ENCODE measurements around the gene DPYSL5. TPM values are rescaled to one million over a fixed set of nuclear protein-coding genes. Genes with fewer than 3 reads are reported as not detected.

DPYSL5 gene
- total RNA-seq, 1 donor from 2014 or later: 201 TPM

DNA sequence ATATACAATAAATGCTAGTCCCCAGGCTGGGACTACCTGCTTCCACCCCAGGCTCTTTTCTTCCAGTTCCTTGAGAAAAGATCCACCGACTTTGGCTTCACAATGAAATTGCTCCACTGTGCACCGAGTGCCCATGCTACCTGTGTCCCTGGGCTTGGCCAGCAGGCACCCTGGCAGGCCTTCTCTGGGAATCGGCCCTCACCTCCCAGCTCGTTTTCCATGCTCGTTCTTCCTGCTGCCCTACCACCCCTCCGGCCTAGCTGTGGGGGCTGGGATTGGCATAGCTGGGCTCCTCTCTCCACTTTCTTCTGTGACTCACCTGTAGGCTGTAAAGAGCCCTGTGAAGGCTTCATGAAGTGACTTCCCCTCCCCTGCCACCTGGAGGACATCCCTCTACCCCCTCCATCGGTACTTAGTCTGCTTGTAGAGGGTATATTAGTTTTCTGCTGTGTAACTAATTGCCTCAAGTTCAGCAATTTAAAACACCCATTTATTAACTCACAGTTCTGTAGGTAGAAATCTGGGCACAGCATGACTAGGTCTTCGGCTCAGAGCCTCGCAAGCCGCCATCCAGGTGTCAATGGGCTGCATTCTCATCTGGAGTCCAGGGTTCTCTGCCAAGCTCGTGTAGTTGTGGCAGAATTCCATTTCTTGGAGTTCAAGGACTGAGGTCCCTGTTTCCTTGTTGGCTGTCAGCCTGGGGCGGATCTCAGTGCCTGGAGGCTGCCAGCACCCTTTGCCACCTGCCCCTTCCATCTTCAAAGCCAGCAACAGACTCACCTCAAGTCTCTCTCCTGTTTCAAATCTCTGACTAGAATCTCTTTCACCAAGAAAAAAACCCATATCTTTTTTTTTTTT lies 57.6 kb downstream of the DPYSL5 start:
- Mint-ChIP-seq H3K4me3 (no peak overlapping the region), H3K36me3 (ENCODE audit: low read depth) (peaks cover 25% of the 10 kb centered on the region), H3K4me1 (peaks cover 34% of the 10 kb centered on the region), H3K27ac (ENCODE audit: unreplicated experiment) (no peak overlapping the region), H3K9me3 (peaks cover 6% of the 10 kb centered on the region), H3K27me3 (ENCODE audit: low read depth) (no peaks in the 10 kb centered on the region)
- no peak for DNase-seq (ENCODE audit: low read depth, low spot score)
- TF ChIP-seq, protein P1, sequence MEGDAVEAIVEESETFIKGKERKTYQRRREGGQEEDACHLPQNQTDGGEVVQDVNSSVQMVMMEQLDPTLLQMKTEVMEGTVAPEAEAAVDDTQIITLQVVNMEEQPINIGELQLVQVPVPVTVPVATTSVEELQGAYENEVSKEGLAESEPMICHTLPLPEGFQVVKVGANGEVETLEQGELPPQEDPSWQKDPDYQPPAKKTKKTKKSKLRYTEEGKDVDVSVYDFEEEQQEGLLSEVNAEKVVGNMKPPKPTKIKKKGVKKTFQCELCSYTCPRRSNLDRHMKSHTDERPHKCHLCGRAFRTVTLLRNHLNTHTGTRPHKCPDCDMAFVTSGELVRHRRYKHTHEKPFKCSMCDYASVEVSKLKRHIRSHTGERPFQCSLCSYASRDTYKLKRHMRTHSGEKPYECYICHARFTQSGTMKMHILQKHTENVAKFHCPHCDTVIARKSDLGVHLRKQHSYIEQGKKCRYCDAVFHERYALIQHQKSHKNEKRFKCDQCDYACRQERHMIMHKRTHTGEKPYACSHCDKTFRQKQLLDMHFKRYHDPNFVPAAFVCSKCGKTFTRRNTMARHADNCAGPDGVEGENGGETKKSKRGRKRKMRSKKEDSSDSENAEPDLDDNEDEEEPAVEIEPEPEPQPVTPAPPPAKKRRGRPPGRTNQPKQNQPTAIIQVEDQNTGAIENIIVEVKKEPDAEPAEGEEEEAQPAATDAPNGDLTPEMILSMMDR (conservative IDR thresholded peaks at IDR 0.05): no peak

DNA sequence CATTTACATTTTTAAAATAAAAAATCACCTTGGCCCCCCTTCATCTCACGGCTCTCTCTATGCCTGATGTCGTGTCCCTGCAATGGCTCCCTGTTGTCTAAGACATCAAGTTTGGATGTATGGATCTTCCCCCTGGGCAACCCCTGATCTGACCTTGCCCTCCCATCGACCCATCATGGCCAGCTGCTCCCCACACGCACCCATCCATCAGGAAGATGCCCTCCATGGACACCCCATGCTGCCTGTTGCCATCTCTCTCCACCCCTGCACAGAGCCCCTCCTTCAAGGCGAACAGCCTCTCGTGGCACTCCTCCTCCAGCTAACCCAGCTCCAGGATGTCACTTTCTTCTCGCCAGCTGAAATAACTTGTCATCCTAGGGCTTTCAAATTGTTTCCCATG lies 59.5 kb downstream of the DPYSL5 start:
- peaks cover 15% of the 10 kb centered on the region for H3K4me1 Mint-ChIP-seq
- peaks cover 26% of the 10 kb centered on the region for H3K36me3 Mint-ChIP-seq (ENCODE audit: low read depth)
- TF ChIP-seq, protein P1 (conservative IDR thresholded peaks at IDR 0.05): no peak
- no peak overlapping the region for H3K27ac Mint-ChIP-seq (ENCODE audit: unreplicated experiment)
- no peak for DNase-seq (ENCODE audit: low read depth, low spot score)
- no peak overlapping the region for H3K4me3 Mint-ChIP-seq
- no peaks in the 10 kb centered on the region for H3K27me3 Mint-ChIP-seq (ENCODE audit: low read depth)
- H3K9me3 Mint-ChIP-seq: peaks cover 6% of the 10 kb centered on the region

DNA sequence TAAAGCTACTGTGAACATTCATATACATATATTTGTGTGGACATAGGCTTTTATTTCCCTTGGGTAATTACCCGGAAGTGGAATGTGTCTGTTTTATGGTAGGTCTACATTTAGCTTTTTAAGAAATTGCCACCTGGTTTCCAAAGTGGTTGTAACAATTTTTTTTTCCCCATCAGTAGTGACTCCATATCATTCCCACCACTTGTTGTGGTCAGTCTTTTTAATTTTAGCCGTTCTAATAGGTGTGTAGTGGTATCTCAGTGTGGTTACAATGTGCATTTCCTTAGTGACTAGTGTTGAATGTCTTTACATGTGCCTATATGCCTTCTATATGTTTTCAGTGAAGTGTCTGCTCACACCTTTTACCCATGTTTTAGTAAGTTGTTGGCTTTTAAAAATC lies 62.2 kb downstream of the DPYSL5 start:
- peaks cover 6% of the 10 kb centered on the region for H3K9me3 Mint-ChIP-seq
- DNase-seq (ENCODE audit: low read depth, low spot score): no peak
- no peak overlapping the region for H3K4me3 Mint-ChIP-seq
- H3K4me1 Mint-ChIP-seq: peaks cover 9% of the 10 kb centered on the region
- no peak overlapping the region for H3K27ac Mint-ChIP-seq (ENCODE audit: unreplicated experiment)
- peaks cover 22% of the 10 kb centered on the region for H3K36me3 Mint-ChIP-seq (ENCODE audit: low read depth)
- H3K27me3 Mint-ChIP-seq (ENCODE audit: low read depth): no peaks in the 10 kb centered on the region
- TF ChIP-seq, protein P1 (conservative IDR thresholded peaks at IDR 0.05): no peak

DNA sequence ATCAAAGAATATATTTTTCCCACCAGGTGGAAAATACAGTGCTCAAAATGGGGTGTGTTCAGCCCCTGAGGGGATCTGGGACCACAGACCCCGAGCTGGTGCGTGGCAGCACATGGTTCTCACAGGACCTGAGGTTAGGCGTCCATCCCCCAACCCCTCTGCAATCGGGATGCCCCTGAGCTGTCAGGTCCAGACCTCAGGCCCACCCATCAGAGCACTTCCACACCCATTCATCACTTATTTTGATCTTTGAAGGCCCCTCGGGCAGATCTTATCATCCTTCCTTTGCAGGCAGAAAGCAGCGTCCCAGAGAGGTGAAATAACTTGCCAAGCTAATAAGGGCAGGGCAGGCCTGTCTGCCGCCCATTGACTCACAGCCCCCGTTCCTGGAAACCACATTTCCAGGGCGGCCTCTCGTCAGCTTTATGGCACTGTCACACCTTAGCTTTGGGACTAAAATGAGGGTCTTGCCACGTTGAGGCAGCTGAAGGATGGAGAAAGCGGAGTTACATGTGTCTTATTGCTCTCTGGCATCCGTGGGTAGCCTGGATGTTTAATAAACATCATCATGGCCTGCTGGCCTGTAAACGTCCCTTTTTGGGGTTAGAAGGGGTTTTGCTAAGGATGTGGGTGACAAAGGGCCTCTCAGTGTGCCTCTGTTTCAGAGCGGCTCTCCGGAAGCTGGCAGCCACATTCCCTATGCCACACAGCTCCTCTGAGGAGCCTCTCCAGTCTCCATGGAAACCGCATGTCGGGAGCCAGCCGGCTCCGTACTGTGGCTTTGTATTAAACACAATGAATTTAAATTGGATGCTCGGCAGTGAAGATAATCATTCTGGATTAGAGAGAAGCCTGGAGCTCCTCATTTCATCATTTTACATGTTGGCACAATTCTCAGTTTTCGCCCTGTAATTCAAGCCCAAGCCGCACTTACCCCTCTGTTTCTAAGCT lies 64.3 kb downstream of the DPYSL5 start:
- H3K4me3 Mint-ChIP-seq: peak overlapping the region; percentile 81
- peak overlapping the region; percentile 91 for H3K27ac Mint-ChIP-seq (ENCODE audit: unreplicated experiment)
- no peaks in the 10 kb centered on the region for H3K27me3 Mint-ChIP-seq (ENCODE audit: low read depth)
- H3K4me1 Mint-ChIP-seq: peaks cover 9% of the 10 kb centered on the region
- DNase-seq (ENCODE audit: low read depth, low spot score): peak; percentile 47
- H3K9me3 Mint-ChIP-seq: peaks cover 6% of the 10 kb centered on the region
- peaks cover 22% of the 10 kb centered on the region for H3K36me3 Mint-ChIP-seq (ENCODE audit: low read depth)
- TF ChIP-seq, protein P1 (conservative IDR thresholded peaks at IDR 0.05): no peak

DNA sequence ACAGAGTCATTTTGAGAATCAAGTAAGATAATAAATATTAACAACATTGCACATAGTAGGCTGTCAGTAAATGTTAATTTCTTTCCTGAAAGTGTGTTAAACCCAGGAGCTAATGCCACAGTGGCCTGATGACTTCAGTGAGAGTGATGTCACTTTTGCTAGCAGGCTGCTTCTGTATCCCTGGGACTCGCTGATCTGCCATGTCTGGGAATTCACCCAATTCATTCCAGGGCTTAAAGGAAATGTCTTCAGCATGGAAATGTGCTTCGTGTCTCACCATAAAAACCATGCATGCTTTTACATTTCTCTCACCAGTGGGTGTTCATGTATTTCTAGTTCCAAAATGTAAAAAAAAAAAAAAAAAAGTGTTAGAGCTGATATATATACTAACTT lies 65.7 kb downstream of the DPYSL5 start:
- H3K27ac Mint-ChIP-seq (ENCODE audit: unreplicated experiment): no peak overlapping the region
- no peaks in the 10 kb centered on the region for H3K27me3 Mint-ChIP-seq (ENCODE audit: low read depth)
- H3K9me3 Mint-ChIP-seq: peaks cover 6% of the 10 kb centered on the region
- TF ChIP-seq, protein P1 (conservative IDR thresholded peaks at IDR 0.05): no peak
- no peak for DNase-seq (ENCODE audit: low read depth, low spot score)
- peak overlapping the region; percentile 81 for H3K4me3 Mint-ChIP-seq
- peaks cover 8% of the 10 kb centered on the region for H3K4me1 Mint-ChIP-seq
- peaks cover 17% of the 10 kb centered on the region for H3K36me3 Mint-ChIP-seq (ENCODE audit: low read depth)
